SK-N-SH treated with all-trans-retinoic acid at 6 μM for 48 hours (cell line): ENCODE results near the gene TGFBR2.

Experiments
- ATAC-seq: fragments of 200-7000 bp; cut with Tn5 transposase; 3 replicates; pipeline ENCODE4 v1.9.1; 2020; ENCODE audit warnings: mild to moderate bottlenecking, moderate library complexity
- ARNTL ChIP-seq: fragments of 450-650 bp; formaldehyde crosslinking; IDR thresholded peaks from 2 replicates; pipeline ENCODE4 v1.5.0; 2020; ENCODE audit warnings: low read depth, mild to moderate bottlenecking, moderate library complexity, borderline replicate concordance
- BACH2 ChIP-seq: fragments of 250-450 bp; sonication (Bioruptor Pico); IDR thresholded peaks from 2 replicates; pipeline ENCODE4 v1.9.0; 2021; ENCODE audit warnings: mild to moderate bottlenecking, borderline replicate concordance
- GLIS3 ChIP-seq: fragments of 250-450 bp; sonication (Bioruptor Pico); IDR thresholded peaks from 2 replicates; pipeline ENCODE4 v1.5.0; 2020; ENCODE audit warnings: mild to moderate bottlenecking, moderate library complexity
- ISL1 ChIP-seq: fragments of 250-450 bp; sonication (Bioruptor Pico); IDR thresholded peaks from 2 replicates; pipeline ENCODE4 v2.1.2; 2022; ENCODE audit warnings: mild to moderate bottlenecking, moderate library complexity
- OSR1 ChIP-seq: fragments of 250-450 bp; sonication (Bioruptor Pico); IDR thresholded peaks from 2 replicates; pipeline ENCODE4 v1.8.0; 2022; ENCODE audit warnings: moderate library complexity, mild to moderate bottlenecking, inconsistent platforms
- RARB ChIP-seq: fragments of 250-450 bp; sonication (Bioruptor Pico); IDR thresholded peaks from 2 replicates; pipeline ENCODE4 v1.8.0; 2021; ENCODE audit warnings: mild to moderate bottlenecking, moderate library complexity
- SNAI2 ChIP-seq: fragments of 250-450 bp; sonication (Bioruptor Pico); IDR thresholded peaks from 2 replicates; pipeline ENCODE4 v1.5.0; 2020; ENCODE audit warnings: mild to moderate bottlenecking, moderate library complexity
- TCF4 ChIP-seq: fragments of 250-450 bp; sonication (Bioruptor Pico); IDR thresholded peaks from 2 replicates; pipeline ENCODE4 v1.8.0; 2021; ENCODE audit warnings: mild to moderate bottlenecking, moderate library complexity, borderline replicate concordance
- TOX ChIP-seq: fragments of 250-450 bp; sonication (Bioruptor Pico); IDR thresholded peaks from 2 replicates; pipeline ENCODE4 v1.8.0; 2021; ENCODE audit warnings: mild to moderate bottlenecking, moderate library complexity, borderline replicate concordance
- ZC3H10 ChIP-seq: fragments of 250-450 bp; sonication (Bioruptor Pico); IDR thresholded peaks from 2 replicates; pipeline ENCODE4 v1.5.1; 2021; ENCODE audit warnings: mild to moderate bottlenecking, moderate library complexity
- ZFP3 ChIP-seq: fragments of 250-450 bp; sonication (Bioruptor Pico); IDR thresholded peaks from 2 replicates; pipeline ENCODE4 v1.5.0; 2020; ENCODE audit warnings: mild to moderate bottlenecking, moderate library complexity
- ZFP30 ChIP-seq: fragments of 450-650 bp; formaldehyde crosslinking; IDR thresholded peaks from 2 replicates; pipeline ENCODE4 v1.5.0; 2022; ENCODE audit warnings: mild to moderate bottlenecking, moderate library complexity
- ZNF565 ChIP-seq: fragments of 450-650 bp; formaldehyde crosslinking; conservative IDR thresholded peaks from 2 replicates; pipeline ENCODE4 v1.5.0; 2020; ENCODE audit warnings: low read depth, mild to moderate bottlenecking, moderate library complexity
- ZNF8 ChIP-seq: fragments of 450-650 bp; formaldehyde crosslinking; IDR thresholded peaks from 2 replicates; pipeline ENCODE4 v1.5.0; 2020; ENCODE audit warnings: mild to moderate bottlenecking, moderate library complexity
- TF ChIP-seq, protein P1 (sequence below): fragments of 250-450 bp; sonication (Bioruptor Pico); IDR thresholded peaks from 2 replicates; pipeline ENCODE4 v1.8.0; 2021; ENCODE audit warnings: low read depth, mild to moderate bottlenecking, moderate library complexity, borderline replicate concordance
- TF ChIP-seq, protein P2 (sequence below): fragments of 250-450 bp; sonication (Bioruptor Pico); IDR thresholded peaks from 2 replicates; pipeline ENCODE4 v1.5.0; 2020; ENCODE audit warnings: mild to moderate bottlenecking, moderate library complexity
- TF ChIP-seq, protein P3 (sequence below): fragments of 250-450 bp; sonication (Bioruptor Pico); IDR thresholded peaks from 2 replicates; pipeline ENCODE4 v1.5.1; 2021; ENCODE audit warnings: mild to moderate bottlenecking, moderate library complexity
- TF ChIP-seq, protein P4 (sequence below): fragments of 250-450 bp; sonication (Bioruptor Pico); IDR thresholded peaks from 2 replicates; pipeline ENCODE4 v1.8.0; 2020; ENCODE audit warnings: mild to moderate bottlenecking, moderate library complexity, borderline replicate concordance
- TF ChIP-seq, protein P5 (sequence below): fragments of 250-450 bp; sonication (Bioruptor Pico); IDR thresholded peaks from 2 replicates; pipeline ENCODE4 v1.5.1; 2020; ENCODE audit warnings: low read depth, mild to moderate bottlenecking, moderate library complexity

TGFBR2 gene

DNA sequence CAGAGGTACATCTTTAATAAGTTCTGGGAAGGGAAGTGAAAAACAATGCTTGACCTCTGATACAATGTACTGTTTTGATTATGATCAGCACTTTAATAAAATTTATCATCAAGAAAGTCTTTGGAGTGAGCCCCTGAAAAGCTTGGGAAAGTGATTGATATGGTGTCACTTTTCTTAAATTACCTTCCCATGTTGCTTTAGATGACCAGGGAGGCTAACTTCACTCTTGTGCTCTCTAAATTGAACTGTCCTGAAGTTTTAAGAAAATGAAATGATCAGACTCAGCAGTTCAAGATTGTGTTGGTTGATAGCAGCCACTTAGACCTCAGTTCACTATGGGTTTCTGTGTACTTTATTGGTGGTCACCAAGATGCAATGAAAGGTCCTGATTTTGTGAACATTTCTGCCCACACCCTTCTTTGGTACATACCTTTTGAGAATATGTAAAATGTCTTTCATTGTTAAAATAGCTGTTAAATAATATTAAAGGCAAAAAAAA lies 15.7 kb downstream of the TGFBR2 start:
- ATAC-seq: no peak
- TF ChIP-seq TOX (CRISPR knock-in tag) (no peak), ZNF565 (CRISPR knock-in tag) (no peak), ZC3H10 (CRISPR knock-in tag) (no peak), ARNTL (no peak), BACH2 (CRISPR knock-in tag) (no peak), TCF4 (CRISPR knock-in tag) (no peak), SNAI2 (CRISPR knock-in tag) (no peak), ZFP3 (CRISPR knock-in tag) (no peak), ZFP30 (CRISPR knock-in tag) (no peak), ZNF8 (CRISPR knock-in tag) (no peak), ISL1 (CRISPR knock-in tag) (no peak), RARB (CRISPR knock-in tag) (no peak)
- TF ChIP-seq, protein P1, sequence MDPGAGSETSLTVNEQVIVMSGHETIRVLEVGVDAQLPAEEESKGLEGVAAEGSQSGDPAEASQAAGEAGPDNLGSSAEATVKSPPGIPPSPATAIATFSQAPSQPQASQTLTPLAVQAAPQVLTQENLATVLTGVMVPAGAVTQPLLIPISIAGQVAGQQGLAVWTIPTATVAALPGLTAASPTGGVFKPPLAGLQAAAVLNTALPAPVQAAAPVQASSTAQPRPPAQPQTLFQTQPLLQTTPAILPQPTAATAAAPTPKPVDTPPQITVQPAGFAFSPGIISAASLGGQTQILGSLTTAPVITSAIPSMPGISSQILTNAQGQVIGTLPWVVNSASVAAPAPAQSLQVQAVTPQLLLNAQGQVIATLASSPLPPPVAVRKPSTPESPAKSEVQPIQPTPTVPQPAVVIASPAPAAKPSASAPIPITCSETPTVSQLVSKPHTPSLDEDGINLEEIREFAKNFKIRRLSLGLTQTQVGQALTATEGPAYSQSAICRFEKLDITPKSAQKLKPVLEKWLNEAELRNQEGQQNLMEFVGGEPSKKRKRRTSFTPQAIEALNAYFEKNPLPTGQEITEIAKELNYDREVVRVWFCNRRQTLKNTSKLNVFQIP (CRISPR knock-in tag): no peak
- TF ChIP-seq, protein P2, sequence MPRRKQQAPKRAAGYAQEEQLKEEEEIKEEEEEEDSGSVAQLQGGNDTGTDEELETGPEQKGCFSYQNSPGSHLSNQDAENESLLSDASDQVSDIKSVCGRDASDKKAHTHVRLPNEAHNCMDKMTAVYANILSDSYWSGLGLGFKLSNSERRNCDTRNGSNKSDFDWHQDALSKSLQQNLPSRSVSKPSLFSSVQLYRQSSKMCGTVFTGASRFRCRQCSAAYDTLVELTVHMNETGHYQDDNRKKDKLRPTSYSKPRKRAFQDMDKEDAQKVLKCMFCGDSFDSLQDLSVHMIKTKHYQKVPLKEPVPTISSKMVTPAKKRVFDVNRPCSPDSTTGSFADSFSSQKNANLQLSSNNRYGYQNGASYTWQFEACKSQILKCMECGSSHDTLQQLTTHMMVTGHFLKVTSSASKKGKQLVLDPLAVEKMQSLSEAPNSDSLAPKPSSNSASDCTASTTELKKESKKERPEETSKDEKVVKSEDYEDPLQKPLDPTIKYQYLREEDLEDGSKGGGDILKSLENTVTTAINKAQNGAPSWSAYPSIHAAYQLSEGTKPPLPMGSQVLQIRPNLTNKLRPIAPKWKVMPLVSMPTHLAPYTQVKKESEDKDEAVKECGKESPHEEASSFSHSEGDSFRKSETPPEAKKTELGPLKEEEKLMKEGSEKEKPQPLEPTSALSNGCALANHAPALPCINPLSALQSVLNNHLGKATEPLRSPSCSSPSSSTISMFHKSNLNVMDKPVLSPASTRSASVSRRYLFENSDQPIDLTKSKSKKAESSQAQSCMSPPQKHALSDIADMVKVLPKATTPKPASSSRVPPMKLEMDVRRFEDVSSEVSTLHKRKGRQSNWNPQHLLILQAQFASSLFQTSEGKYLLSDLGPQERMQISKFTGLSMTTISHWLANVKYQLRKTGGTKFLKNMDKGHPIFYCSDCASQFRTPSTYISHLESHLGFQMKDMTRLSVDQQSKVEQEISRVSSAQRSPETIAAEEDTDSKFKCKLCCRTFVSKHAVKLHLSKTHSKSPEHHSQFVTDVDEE (CRISPR knock-in tag): no peak
- TF ChIP-seq, all 23 proteins: peak for 0

DNA sequence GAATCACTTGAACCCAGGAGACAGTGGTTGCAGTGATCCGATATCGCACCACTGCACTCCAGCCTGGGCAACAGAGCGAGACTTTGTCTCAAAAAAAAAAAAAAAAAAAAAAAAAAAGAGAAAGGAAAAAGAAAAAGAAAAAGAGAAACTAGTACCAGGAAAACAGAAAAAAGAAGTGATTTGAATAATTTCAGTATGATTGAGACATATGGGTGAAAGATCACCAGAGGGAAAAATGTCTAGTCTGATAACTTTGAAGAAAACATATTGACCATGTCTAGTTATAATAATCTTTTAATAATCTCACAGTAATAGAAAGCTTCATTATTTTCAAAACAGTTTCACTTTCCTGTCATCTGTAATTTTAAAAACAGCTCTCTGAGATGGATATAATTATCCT lies 16.4 kb downstream of the TGFBR2 start:
- ATAC-seq: no peak
- TF ChIP-seq GLIS3 (CRISPR knock-in tag): no peak
- no peak for TF ChIP-seq TCF4 (CRISPR knock-in tag)
- no peak for TF ChIP-seq ZFP30 (CRISPR knock-in tag)
- TF ChIP-seq, protein P3, sequence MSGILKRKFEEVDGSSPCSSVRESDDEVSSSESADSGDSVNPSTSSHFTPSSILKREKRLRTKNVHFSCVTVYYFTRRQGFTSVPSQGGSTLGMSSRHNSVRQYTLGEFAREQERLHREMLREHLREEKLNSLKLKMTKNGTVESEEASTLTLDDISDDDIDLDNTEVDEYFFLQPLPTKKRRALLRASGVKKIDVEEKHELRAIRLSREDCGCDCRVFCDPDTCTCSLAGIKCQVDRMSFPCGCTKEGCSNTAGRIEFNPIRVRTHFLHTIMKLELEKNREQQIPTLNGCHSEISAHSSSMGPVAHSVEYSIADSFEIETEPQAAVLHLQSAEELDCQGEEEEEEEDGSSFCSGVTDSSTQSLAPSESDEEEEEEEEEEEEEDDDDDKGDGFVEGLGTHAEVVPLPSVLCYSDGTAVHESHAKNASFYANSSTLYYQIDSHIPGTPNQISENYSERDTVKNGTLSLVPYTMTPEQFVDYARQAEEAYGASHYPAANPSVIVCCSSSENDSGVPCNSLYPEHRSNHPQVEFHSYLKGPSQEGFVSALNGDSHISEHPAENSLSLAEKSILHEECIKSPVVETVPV (CRISPR knock-in tag): no peak
- TF ChIP-seq ZNF8 (CRISPR knock-in tag): no peak
- TF ChIP-seq, protein P4, sequence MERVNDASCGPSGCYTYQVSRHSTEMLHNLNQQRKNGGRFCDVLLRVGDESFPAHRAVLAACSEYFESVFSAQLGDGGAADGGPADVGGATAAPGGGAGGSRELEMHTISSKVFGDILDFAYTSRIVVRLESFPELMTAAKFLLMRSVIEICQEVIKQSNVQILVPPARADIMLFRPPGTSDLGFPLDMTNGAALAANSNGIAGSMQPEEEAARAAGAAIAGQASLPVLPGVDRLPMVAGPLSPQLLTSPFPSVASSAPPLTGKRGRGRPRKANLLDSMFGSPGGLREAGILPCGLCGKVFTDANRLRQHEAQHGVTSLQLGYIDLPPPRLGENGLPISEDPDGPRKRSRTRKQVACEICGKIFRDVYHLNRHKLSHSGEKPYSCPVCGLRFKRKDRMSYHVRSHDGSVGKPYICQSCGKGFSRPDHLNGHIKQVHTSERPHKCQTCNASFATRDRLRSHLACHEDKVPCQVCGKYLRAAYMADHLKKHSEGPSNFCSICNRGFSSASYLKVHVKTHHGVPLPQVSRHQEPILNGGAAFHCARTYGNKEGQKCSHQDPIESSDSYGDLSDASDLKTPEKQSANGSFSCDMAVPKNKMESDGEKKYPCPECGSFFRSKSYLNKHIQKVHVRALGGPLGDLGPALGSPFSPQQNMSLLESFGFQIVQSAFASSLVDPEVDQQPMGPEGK (CRISPR knock-in tag): no peak
- no peak for TF ChIP-seq ARNTL
- no peak for TF ChIP-seq ISL1 (CRISPR knock-in tag)
- TF ChIP-seq, protein P5, sequence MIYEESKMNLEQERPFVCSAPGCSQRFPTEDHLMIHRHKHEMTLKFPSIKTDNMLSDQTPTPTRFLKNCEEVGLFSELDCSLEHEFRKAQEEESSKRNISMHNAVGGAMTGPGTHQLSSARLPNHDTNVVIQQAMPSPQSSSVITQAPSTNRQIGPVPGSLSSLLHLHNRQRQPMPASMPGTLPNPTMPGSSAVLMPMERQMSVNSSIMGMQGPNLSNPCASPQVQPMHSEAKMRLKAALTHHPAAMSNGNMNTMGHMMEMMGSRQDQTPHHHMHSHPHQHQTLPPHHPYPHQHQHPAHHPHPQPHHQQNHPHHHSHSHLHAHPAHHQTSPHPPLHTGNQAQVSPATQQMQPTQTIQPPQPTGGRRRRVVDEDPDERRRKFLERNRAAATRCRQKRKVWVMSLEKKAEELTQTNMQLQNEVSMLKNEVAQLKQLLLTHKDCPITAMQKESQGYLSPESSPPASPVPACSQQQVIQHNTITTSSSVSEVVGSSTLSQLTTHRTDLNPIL (CRISPR knock-in tag): no peak
- TF ChIP-seq, protein P1 (CRISPR knock-in tag): no peak

DNA sequence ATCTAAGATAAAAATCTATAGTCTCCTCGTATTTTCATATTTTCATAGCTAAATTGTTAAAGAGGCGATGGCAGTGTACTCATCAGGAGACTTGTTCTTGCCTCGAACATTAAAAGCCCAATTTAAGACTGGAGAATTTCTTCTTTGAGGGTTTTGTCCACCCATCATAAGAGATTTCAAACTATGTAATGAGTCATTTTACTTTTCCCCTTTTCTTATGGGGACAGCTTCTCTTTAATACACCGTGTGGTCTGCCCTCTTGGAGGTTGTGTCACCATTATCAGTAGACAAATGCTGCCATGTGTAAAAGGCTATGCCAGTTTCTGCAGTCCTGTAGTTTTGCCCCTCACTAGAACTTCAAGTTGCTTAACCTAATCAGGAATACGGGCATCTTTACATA lies 16.9 kb downstream of the TGFBR2 start:
- no peak; the same call in 1 of the 3 replicates for ATAC-seq
- TF ChIP-seq, protein P1 (CRISPR knock-in tag): no peak
- TF ChIP-seq ZC3H10 (CRISPR knock-in tag): no peak
- TF ChIP-seq BACH2 (CRISPR knock-in tag): no peak
- TF ChIP-seq OSR1 (CRISPR knock-in tag): no peak
- TF ChIP-seq, protein P4 (CRISPR knock-in tag): no peak
- TF ChIP-seq, protein P5 (CRISPR knock-in tag): no peak
- no peak for TF ChIP-seq TCF4 (CRISPR knock-in tag)
